ENCODE results near the gene DCC.

Gene DCC

DNA sequence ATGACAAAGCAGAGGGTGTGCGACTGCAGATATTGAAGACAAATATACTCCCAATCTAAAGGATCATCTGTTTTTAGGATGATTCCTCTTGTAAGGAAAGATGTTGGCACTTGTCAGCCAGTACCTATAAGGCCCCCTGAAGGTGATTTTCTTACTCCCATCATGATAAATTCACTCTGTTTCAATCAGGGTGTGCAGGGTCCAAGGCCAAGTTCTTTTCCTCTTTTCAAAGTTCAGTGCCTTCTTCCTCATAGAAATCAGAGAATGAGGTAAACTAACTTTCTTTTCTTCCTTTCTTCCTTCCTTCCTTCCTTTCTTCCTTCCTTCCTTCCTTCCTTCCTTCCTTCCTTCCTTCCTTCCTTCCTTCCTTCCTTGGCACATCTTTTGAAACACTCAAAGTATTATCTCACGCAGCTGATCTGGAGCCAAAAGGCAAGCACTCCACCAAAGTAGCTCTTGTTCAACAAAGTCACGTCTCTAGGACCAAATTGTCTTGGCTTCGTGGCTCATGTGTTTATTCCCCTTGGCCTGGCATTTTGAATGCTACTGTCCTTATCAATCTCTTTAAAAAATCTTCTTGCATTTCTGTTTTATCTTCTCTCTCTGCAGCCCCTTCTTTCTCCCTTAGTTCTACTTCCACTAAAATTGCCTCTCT lies 87.7 kb downstream of the DCC start:
- DNase-seq = no peak

DNA sequence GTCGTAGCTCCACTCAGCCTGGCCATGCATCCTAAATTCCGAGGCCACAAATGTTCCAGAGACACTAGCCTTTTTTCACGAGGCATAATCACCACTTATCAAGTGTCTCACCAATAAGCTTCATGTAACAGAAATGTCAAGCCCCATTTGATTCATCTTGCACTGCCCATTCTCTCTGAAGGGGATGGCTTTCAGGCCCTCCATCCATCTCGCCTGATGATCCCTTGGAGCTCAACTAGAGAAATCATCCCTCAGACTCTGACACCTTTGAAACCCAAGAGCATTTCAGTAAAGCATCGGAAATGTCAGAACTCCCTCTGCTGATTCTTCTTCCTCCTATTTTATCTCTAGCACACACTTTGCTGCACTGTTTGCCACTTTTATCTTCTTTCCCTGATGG lies 91.7 kb downstream of the DCC start:
- no peak for DNase-seq

DNA sequence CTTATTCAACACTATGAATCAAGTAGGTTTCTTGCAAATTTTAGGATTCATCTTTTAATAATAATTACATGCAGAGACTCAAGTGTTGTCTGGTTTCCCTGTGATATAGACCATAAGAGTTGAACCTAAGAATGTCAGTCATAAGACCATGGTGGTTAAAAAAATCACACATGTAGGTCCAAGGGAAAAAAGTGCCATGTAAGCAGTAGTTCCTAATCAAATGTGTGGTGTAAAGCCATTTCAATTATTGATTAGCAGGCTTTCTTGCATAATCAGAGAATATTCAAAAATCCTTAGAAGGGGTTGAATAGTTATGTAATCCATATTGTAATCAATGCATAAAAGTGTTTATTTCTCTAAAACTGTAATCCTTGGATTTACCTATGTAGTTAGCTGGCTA lies 93.8 kb downstream of the DCC start:
- no peak for DNase-seq

DNA sequence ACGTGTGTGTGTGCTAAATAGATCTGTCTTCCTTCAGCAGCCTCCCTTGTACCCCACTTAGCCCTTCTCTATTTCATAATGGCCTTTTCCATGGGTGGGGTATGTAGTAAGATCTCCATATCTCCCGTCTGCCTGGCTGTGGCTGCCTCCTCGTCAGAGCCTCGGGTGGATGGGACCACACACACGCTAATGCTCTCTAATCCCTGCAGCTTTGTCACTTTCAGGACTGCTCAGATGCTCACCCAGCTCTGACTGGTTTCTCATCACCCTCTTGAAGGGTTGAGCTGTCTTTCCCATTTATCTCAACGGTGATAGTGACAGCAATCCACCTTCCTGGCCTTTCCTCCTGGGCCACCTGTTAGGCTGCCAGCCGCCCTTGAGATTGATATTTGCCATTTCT lies 95.3 kb downstream of the DCC start:
- DNase-seq = no peak

DNA sequence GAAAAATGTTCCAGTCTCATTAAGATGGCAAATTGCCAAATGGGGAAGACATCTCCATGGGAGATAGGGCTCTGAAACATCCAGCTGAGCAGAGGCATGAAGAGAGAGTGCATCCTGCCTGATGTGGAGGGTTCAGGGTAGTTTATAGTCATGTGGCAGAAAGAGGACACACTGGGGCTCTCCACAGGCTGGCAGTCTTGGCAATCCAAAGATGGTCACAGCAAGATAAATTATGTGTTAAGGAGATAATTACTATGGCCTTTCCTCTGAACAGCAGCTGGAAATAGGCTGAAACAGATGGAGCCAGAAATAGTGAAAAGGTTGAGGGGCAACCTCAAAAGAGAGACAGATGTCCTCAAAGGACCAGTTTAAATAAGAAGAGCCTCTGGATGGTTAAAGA lies 97.2 kb downstream of the DCC start:
- no peak for DNase-seq

DNA sequence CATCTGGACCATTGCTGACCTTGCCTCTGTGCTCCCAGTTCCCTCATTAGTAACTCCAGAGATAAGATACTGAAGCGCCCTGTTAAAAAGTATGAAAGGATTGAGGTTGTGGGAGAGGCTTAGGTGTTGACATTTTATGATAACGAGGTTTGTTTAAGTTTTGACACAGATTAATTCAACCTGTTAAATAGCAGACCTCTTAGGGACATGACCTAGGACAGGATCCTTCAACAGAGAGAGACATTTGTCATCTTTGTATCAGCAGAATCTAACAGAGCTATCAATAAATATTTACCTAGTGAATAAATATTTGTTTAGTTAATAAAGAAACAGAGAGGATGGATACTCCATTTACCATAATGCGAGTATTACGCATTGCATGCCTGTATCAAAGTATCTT lies 99.5 kb downstream of the DCC start:
- DNase-seq = no peak

DNA sequence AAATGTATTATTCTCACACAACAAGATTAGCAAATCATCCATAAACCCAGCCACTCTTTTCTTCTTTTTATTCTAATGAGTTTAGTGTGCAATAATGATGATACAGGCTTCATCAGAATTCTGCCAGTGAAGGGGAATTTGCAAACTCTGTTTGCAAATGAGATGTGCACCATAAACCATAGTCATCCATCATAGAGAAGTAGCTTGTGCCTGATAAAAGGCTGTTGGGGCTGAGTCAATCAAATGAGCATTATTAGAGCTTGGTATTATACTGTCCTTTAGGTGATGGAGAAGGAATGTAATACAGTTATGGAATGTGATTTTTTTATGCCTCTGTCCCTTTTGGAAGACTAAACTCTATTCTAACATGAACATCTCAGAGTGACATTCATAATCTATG lies 101.8 kb downstream of the DCC start:
- no peak for DNase-seq

DNA sequence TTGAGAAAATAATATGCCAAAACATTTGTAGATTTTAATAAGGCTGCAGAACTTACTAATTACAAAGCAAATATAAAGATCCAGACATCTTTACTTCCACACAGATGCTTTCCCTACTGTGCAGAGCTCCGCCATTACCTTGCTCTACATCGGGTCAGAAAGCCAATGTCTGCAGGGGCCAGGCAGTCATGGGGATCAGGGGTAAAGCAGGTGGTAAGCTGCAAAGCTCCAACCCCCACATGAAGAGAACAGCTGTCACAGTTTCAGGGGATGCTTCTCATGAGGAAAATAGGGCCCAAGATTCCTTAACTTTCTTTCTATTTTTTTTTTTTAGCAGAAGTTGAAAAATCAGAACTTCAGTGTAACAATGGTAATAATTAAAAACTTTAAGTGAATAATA lies 102.7 kb downstream of the DCC start:
- no peak for DNase-seq

DNA sequence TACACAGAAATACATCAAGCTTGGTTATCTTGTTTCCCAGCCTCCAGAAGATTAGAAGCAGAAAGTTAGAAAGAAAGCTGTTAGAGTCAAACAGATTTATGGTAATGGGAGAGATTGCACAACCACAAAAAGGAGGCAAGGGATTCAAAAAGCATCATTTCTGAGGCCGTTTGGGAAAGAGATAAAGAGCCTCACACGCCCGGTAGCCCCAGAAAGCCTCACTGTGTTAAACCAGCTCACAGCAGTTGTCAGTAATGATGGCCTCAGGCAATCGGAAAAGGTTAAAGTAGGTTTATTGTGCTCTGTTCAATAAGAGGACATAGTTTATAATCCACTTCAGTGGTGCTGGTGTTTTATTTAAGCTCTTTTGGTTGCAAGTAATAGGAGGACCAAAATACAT lies 111.3 kb downstream of the DCC start:
- DNase-seq = no peak

DNA sequence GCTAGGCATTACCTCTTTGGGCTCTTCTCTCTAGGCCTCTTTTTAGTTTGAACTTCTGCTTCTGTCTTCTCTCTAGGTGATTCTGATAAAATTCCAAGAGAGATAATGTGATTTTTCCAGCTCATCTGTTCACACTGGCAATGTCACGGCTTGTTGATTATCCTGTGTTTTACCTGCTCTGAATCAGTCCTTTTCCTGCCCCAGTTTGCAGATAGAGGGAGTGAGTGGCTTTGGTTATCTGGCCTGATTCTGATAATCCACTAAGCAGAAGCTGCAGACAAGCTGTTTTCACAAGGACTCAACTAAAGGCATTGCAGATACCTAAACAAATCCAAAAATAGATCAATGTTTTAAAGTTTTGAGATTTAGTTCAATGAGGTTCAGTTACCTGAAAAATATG lies 111.9 kb downstream of the DCC start:
- no peak for DNase-seq

DNA sequence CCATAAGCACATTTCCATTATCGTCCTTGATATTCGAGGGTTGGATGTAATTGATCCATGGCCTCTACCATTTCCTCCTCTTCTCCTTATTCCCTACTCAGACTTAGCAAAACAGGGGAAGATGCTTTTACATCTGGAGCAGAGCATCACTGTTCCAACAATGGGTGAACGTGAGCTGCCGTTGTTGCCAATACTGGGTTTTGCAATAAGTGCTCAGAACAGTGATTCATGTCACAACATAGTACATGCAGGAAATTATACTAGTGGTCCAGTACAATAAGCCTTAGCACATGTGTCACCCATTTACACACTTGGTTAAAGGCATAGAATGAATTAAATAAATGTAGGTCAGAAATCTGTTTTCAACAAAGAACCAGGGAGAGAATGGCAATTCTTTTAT lies 112.4 kb downstream of the DCC start:
- no peak for DNase-seq

DNA sequence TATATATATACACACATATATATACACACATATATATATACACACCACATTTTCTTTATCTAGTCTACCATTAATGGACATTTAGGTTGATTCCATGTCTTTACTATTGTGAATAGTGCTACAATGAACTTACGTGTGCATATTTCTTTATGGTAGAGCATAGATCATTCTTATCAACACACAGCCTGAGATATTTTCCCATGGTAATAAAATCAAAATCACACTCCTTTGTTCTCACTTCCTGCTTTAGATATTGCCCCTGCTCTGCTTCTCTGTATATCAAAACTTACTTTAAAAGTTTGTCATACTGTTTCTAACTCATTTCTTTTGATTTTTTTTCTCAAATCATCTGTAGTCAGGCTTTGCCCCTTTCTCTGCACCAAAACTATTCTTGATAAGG lies 119.9 kb downstream of the DCC start:
- no peak for DNase-seq

DNA sequence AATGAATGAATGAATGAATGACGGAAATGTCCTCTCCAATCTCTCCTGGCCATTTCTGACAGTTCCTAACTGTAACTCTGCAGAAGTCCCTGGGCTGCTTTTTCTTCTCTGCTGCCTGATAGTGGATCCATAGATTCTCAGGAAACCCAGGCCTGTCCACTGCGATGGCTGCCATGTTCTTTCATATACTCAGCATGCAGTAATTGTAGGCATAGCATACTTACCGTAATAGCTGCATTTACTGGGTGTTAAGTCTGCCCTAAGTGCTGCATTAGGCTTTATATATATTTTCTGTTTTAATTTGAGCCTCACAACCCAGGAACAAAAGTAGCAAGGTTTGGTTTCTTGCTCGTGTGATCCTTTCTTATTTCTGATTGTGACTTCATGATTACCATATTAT lies 122.9 kb downstream of the DCC start:
- no peak for DNase-seq

DNA sequence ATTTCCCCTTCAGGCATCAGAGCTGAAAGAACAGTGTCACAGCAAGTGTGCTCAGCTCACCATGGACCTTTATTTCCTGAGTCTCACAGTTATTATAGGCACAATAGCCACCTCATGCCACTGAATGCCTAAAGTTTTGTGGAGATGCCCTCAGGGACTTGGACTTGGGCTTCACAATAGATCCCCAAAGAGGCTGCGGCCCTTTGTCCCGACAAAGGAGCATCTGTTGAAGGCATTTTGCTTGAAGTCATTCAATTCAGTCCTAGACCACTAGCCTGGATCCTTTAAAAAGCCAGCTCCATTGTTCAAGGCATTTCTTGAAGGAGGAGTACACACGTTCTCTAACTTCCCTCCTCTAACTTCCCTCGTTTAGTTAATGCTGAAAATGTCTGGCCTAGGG lies 125.4 kb downstream of the DCC start:
- no peak for DNase-seq

DNA sequence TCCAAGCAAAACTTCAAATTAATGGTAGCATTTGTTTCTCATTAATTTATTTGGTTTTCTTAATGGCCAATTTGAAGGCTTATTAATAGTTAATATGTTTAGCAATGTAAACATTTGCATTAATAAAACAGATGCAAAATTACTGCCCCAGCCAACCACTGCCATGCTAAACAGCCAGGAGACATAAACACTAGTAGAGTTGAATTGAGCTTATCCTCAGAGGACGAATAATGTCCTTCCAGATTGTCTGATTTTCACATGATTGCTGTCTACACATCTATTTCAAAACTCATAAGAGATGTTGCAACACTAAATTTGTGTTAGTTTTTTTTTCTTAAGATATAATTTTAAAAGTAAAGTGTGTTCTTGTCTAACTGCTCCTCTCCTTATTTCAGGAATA lies 128.5 kb downstream of the DCC start:
- DNase-seq = no peak

DNA sequence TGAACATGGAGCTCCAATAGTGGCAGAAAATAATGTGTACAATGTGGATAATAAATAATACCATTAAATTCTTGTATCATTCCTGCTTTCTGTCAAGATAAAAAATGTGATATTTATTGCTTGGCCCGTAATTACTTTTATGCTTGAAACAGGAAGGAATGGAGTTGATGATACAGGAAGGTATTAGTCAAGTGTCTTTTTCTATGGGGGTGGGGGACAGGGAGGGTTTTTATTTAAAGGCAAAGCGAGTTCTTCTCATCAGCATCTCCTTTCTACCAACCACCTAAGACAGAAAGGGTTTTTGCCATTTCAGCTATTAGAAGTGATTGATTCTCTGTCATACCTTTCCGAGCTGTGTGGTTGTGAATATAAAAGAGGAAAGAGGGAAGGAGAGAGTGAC lies 135.3 kb downstream of the DCC start:
- DNase-seq = no peak

DNA sequence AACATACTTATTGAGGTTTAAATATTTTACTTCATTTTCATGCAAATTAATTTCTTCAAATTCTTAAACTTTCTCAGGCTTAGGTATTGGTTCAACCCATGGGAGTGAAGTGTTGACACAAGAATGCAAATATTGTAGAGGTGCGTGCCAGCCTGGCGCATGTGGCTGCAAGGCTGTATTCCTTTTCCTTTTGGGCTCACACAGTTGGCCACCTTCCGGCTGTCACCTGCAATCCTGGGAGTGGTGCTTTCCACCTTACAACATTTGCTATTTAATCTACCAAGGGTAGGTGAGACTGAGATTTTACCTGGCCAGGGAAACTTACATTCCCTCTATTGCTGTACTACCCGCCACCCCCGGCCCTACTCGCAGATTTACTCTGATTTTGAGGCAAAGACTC lies 141.1 kb downstream of the DCC start:
- no peak for DNase-seq

DNA sequence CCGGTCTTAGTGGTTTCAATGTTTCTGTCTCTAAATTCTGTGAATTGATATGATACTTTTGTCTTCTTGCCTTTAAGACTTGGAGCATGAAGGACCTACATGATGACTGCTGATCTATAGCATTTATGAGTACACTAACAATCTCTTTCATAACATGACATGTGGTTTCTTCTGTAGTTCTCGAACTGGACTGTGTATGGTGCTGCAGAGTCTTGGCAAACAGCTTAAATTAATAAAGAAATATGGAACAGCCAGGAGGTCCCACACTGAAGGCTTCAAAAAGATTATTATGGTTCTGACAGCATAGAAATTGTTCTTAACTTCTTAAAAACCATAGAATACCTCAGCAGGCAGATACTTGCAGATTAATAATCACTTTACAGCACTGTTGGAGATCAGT lies 145.0 kb downstream of the DCC start:
- DNase-seq = no peak

DNA sequence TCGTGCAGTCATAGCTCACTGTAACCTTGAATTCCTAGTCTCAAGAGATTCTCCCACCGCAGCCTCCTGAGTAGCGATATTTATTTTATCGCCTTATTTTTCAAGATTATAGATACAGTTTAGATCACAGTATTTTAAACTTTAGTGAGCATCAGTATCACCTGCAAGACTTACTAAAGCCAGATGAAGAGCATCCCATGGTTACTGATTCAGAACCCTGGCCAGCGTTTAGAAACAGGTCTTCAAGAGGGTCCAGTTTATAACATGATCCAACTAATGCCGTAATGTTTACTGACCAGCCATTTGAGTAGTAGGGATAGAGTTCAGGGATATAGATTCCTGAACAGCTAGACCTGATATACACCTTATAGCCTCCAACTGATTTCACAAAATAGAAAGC lies 146.1 kb downstream of the DCC start:
- DNase-seq = no peak

DNA sequence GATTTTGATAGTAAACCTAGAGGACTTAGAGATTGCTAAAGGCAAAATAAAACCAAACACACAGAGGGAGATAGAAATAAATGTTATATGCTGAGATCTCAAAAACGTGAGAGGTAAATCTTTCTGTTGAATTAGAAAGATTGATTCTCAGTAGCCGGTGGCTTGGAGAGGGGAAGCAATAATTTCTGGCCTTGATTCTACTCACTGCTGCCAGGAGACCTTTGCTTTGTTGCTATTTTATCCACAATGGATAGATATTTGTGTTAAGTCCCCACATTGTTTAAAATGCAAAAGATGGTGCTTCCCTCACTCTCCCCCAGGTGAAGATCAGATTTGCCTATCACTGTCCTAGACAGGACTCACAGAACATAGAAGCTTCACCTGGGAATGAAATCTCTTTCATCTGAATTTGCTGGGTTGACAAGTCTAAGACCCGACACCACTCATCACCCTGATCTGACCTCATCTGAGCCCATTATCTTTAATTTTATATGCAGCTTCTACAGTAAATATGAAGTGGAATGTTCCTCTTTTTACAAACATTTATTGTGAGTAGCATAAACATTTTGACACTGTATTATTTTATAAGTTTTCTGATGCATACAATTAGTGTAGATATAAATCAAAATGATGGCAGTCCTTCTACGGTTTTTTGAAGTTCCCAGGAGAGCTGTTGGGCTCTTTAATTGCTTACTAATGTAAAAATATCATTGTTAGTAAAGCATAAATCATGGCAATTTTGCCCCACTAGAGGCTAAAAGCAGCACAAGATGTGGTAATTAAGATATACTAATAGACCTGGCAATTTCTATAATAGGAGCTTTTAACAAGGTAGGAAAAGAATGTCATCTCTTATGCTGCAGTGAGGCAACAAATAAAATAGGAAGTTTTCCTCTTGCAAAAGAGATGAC lies 149.7 kb downstream of the DCC start:
- no peak for DNase-seq

DNA sequence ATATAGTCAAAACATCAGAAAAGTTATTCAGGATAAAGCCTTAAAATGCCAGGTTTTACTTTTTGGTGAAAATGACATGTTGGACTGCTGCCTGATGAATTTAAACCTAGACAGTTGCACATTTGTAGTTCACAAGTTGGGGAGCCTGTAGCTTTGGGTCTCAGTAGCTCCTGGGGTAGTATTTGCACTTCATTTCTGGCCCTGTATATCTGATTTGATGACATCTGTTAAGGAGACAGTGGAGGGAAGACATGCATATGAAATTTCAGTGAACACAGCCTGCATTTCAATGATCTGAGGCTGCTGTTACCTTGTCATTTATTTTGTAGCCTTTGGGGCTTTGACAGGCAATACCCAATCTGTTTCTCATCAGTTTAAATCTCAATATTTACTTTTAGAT lies 156.4 kb downstream of the DCC start:
- DNase-seq = no peak

DNA sequence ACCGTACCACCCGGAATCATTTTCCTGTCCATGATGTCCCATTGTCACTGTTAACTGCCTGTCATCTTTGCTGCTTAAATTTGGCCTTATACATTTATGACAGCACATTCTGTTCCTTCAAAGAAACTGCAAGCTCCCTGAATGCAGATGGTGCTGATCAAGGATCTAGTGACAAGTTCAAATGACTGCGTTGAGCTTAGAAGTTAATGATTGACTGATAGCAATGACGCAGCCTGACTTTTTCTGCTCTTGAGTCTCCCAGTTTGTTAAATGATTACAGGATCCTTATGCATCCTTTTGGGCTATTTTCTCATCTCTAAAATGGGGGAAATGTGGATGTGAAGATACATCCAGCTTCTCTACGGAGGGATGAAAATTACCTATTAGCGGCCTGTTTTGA lies 159.0 kb downstream of the DCC start:
- no peak for DNase-seq

DNA sequence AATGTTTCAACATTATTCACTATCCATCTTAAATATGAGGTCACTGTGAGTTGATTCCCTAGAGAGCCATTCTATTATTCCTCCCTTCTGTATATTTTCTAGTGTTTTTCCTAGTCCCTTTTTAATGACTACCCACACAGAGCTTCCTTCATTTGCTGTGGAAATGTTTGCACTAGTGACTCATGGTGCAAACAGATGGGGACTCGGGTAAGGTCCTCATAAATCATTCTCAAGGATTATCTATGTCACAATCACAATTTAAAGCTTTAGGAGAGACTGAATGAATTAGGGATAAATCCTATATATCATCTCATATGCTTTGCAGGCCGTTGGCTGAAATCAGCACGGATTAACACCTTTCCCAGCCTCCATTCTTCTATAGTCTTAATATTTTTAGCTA lies 159.6 kb downstream of the DCC start:
- DNase-seq = no peak

DNA sequence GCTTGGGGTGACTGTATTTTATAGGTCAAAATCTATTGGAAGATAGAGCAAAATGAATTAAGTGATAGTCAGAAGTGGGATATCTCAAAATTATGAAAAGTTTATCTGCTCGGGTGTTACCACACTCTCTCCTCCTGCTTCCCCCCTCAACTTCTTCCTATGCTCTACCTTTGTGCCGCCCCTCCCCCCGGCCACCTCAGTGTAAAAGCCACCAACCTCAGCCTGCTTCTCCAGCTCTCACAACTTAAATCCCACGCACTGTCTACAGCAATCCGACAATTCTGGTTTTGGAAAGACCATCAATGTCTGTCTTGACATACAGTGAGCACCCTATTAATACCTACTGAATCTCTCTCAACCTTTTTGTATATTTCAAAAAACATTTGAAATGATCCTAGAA lies 164.6 kb downstream of the DCC start:
- DNase-seq = no peak

DNA sequence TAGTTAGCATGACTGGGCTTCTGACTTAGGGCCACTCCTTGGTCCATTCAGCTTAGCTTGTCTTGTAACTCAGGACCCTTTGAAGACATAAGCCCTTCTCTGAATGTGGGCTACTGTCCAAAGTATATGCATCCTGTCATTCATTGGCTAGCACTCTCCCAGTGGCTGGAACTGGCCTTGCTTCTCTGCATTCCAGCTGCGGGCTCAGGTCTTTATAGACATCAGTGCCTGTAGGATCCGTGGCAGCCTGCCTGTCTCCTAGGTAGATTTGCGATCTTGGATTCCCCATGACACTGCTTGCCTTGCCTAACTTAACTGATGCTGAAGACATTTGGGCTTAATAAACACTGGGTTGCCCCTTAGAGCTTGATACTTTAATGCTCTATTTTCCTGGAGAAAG lies 170.1 kb downstream of the DCC start:
- DNase-seq = no peak

Measured in activated effector memory CD4-positive, alpha-beta T cell treated with Interleukin-2 at 50 U/mL for 16 hours (primary cell).